ENCODE data around the gene FUOM. TPM values are rescaled to one million over a fixed set of nuclear protein-coding genes. Genes with fewer than 3 reads are reported as not detected.
A peak's percentile ranks its signal among the peaks of the same experiment; 100 is the strongest.

FUOM gene
- total RNA-seq (2021) (31.3 to 40.5 TPM (median 33.8 TPM) in 3 replicates), Bru-seq, nascent RNA (percentile 65 among the genes with signal in this experiment)
- long read RNA-seq, experiment 1, transcript FUOM-201 (6 exons, 709 nt), result major isoform, 13 of 31 reads
- long read RNA-seq, experiment 1, partial matches to known transcripts, result 7 of 31 reads
- long read RNA-seq, experiment 1, other reads (novel, unspliced or antisense), result 4 of 31 reads
- long read RNA-seq, experiment 2, transcript FUOM-203 (6 exons, 762 nt), result minor isoform, 6 of 37 reads
- long read RNA-seq, experiment 2, transcript FUOM-201 (6 exons, 709 nt), result major isoform, 14 of 37 reads
- long read RNA-seq, experiment 2, partial matches to known transcripts, result 6 of 37 reads
- long read RNA-seq, experiment 2, other reads (novel, unspliced or antisense), result 7 of 37 reads
- long read RNA-seq, experiment 3, partial matches to known transcripts, result 5 of 11 reads
- long read RNA-seq, experiment 3, other reads (novel, unspliced or antisense), result 3 of 11 reads

GRCh38 chr10:133357285-133358161, at the start of gene FUOM:
Gene FUOM (minus strand): TSS chr10:133358019. CDS start chr10:133358007, 12 bp downstream.
- H3K27ac Mint-ChIP-seq, result no peak within 1 kb of the TSS
- peak within 1 kb of the TSS; percentile 72 for H3K4me3 Mint-ChIP-seq
- peaks cover 12% of the 10 kb centered on the region for H3K27me3 Mint-ChIP-seq (ENCODE audit: low read depth)
- no peaks in the 10 kb centered on the region for H3K9me3 Mint-ChIP-seq
- no peaks in the 10 kb centered on the region for H3K4me1 Mint-ChIP-seq
- H3K36me3 Mint-ChIP-seq, result peaks cover 10% of the 10 kb centered on the region
- ChIA-PET POLR2A (interaction anchor here (1.2 to 1.8 kb wide), 2 partner anchors 16 to 22 kb away, joined by 3 to 9 read pairs; partner anchors contain the start of gene PAOX), CTCF (interaction anchor here (0.6 to 2.5 kb wide), 6 partner anchors 11 to 50 kb away, joined by 4 to 26 read pairs (median 6); partner anchors contain the start of gene PRAP1)
- ATAC-seq, result peak; percentile 87
- DNase-seq (ENCODE audit: low spot score), result peak; percentile 82
- peak; percentile 85 for TF ChIP-seq SP1 (CRISPR knock-in tag; conservative IDR thresholded peaks at IDR 0.05)
- 0 out of 2 replicates have a peak, but pooled peaks have one; percentile 2 for TF ChIP-seq NFYB (CRISPR knock-in tag; conservative IDR thresholded peaks at IDR 0.05; ENCODE audit: low read depth)
- no peak for TF ChIP-seq ETV6 (CRISPR knock-in tag; IDR thresholded peaks at IDR 0.05)
- no peak for TF ChIP-seq SOX15 (CRISPR knock-in tag; IDR thresholded peaks at IDR 0.05)
- no peak for TF ChIP-seq NFATC4 (CRISPR knock-in tag; IDR thresholded peaks at IDR 0.05)
- TF ChIP-seq, protein P1, sequence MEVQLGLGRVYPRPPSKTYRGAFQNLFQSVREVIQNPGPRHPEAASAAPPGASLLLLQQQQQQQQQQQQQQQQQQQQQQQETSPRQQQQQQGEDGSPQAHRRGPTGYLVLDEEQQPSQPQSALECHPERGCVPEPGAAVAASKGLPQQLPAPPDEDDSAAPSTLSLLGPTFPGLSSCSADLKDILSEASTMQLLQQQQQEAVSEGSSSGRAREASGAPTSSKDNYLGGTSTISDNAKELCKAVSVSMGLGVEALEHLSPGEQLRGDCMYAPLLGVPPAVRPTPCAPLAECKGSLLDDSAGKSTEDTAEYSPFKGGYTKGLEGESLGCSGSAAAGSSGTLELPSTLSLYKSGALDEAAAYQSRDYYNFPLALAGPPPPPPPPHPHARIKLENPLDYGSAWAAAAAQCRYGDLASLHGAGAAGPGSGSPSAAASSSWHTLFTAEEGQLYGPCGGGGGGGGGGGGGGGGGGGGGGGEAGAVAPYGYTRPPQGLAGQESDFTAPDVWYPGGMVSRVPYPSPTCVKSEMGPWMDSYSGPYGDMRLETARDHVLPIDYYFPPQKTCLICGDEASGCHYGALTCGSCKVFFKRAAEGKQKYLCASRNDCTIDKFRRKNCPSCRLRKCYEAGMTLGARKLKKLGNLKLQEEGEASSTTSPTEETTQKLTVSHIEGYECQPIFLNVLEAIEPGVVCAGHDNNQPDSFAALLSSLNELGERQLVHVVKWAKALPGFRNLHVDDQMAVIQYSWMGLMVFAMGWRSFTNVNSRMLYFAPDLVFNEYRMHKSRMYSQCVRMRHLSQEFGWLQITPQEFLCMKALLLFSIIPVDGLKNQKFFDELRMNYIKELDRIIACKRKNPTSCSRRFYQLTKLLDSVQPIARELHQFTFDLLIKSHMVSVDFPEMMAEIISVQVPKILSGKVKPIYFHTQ (CRISPR knock-in tag; IDR thresholded peaks at IDR 0.05), result no peak
- no peak; the same call in 1 of the 2 replicates for TF ChIP-seq NFE2L1 (CRISPR knock-in tag; IDR thresholded peaks at IDR 0.05)
- no peak for TF ChIP-seq FOXP4 (CRISPR knock-in tag; IDR thresholded peaks at IDR 0.05)
- no peak for TF ChIP-seq PRRX2 (CRISPR knock-in tag; IDR thresholded peaks at IDR 0.05)
- TF ChIP-seq GABPB1 (CRISPR knock-in tag; IDR thresholded peaks at IDR 0.05), result no peak
- TF ChIP-seq ZNF317 (CRISPR knock-in tag; IDR thresholded peaks at IDR 0.05; ENCODE audit: borderline replicate concordance, low read depth), result 0 out of 2 replicates have a peak, but pooled peaks have one; percentile 26
- no peak for TF ChIP-seq CBFB (CRISPR knock-in tag; IDR thresholded peaks at IDR 0.05; ENCODE audit: low read depth)
- TF ChIP-seq, protein P2, sequence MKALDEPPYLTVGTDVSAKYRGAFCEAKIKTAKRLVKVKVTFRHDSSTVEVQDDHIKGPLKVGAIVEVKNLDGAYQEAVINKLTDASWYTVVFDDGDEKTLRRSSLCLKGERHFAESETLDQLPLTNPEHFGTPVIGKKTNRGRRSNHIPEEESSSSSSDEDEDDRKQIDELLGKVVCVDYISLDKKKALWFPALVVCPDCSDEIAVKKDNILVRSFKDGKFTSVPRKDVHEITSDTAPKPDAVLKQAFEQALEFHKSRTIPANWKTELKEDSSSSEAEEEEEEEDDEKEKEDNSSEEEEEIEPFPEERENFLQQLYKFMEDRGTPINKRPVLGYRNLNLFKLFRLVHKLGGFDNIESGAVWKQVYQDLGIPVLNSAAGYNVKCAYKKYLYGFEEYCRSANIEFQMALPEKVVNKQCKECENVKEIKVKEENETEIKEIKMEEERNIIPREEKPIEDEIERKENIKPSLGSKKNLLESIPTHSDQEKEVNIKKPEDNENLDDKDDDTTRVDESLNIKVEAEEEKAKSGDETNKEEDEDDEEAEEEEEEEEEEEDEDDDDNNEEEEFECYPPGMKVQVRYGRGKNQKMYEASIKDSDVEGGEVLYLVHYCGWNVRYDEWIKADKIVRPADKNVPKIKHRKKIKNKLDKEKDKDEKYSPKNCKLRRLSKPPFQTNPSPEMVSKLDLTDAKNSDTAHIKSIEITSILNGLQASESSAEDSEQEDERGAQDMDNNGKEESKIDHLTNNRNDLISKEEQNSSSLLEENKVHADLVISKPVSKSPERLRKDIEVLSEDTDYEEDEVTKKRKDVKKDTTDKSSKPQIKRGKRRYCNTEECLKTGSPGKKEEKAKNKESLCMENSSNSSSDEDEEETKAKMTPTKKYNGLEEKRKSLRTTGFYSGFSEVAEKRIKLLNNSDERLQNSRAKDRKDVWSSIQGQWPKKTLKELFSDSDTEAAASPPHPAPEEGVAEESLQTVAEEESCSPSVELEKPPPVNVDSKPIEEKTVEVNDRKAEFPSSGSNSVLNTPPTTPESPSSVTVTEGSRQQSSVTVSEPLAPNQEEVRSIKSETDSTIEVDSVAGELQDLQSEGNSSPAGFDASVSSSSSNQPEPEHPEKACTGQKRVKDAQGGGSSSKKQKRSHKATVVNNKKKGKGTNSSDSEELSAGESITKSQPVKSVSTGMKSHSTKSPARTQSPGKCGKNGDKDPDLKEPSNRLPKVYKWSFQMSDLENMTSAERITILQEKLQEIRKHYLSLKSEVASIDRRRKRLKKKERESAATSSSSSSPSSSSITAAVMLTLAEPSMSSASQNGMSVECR (CRISPR knock-in tag; IDR thresholded peaks at IDR 0.05; ENCODE audit: borderline replicate concordance), result no peak
- peak; percentile 40; the same call in 1 of the 2 replicates for TF ChIP-seq USF2 (CRISPR knock-in tag; IDR thresholded peaks at IDR 0.05)
- 0 out of 2 replicates have a peak, but pooled peaks have one; percentile 32 for TF ChIP-seq MYBL2 (CRISPR knock-in tag; IDR thresholded peaks at IDR 0.05)
- 0 out of 2 replicates have a peak, but pooled peaks have one; percentile 71 for TF ChIP-seq TEAD1 (CRISPR knock-in tag; IDR thresholded peaks at IDR 0.05)
- TF ChIP-seq, protein P3, sequence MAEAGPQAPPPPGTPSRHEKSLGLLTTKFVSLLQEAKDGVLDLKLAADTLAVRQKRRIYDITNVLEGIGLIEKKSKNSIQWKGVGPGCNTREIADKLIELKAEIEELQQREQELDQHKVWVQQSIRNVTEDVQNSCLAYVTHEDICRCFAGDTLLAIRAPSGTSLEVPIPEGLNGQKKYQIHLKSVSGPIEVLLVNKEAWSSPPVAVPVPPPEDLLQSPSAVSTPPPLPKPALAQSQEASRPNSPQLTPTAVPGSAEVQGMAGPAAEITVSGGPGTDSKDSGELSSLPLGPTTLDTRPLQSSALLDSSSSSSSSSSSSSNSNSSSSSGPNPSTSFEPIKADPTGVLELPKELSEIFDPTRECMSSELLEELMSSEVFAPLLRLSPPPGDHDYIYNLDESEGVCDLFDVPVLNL (CRISPR knock-in tag; IDR thresholded peaks at IDR 0.05; ENCODE audit: borderline replicate concordance, low read depth), result no peak
- TF ChIP-seq ATF6 (CRISPR knock-in tag; IDR thresholded peaks at IDR 0.05), result no peak
- TF ChIP-seq ZNF671 (CRISPR knock-in tag; IDR thresholded peaks at IDR 0.05), result no peak
- no peak for TF ChIP-seq ZNF232 (CRISPR knock-in tag; IDR thresholded peaks at IDR 0.05)
- TF ChIP-seq JUN (CRISPR knock-in tag; IDR thresholded peaks at IDR 0.05), result no peak
- peak; percentile 95 for TF ChIP-seq ZNF423 (CRISPR knock-in tag; IDR thresholded peaks at IDR 0.05)

Data from WTC11 (cell line).